Cortex of kidney (tissue), 1 donor: Measurements from ENCODE around the gene HHIP.

Source experiments
- DNase-seq: peaks from one replicate; lab custom pipeline; 2025; lab: John Stamatoyannopoulos, UW

Gene HHIP, protein sequence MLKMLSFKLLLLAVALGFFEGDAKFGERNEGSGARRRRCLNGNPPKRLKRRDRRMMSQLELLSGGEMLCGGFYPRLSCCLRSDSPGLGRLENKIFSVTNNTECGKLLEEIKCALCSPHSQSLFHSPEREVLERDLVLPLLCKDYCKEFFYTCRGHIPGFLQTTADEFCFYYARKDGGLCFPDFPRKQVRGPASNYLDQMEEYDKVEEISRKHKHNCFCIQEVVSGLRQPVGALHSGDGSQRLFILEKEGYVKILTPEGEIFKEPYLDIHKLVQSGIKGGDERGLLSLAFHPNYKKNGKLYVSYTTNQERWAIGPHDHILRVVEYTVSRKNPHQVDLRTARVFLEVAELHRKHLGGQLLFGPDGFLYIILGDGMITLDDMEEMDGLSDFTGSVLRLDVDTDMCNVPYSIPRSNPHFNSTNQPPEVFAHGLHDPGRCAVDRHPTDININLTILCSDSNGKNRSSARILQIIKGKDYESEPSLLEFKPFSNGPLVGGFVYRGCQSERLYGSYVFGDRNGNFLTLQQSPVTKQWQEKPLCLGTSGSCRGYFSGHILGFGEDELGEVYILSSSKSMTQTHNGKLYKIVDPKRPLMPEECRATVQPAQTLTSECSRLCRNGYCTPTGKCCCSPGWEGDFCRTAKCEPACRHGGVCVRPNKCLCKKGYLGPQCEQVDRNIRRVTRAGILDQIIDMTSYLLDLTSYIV

DNA sequence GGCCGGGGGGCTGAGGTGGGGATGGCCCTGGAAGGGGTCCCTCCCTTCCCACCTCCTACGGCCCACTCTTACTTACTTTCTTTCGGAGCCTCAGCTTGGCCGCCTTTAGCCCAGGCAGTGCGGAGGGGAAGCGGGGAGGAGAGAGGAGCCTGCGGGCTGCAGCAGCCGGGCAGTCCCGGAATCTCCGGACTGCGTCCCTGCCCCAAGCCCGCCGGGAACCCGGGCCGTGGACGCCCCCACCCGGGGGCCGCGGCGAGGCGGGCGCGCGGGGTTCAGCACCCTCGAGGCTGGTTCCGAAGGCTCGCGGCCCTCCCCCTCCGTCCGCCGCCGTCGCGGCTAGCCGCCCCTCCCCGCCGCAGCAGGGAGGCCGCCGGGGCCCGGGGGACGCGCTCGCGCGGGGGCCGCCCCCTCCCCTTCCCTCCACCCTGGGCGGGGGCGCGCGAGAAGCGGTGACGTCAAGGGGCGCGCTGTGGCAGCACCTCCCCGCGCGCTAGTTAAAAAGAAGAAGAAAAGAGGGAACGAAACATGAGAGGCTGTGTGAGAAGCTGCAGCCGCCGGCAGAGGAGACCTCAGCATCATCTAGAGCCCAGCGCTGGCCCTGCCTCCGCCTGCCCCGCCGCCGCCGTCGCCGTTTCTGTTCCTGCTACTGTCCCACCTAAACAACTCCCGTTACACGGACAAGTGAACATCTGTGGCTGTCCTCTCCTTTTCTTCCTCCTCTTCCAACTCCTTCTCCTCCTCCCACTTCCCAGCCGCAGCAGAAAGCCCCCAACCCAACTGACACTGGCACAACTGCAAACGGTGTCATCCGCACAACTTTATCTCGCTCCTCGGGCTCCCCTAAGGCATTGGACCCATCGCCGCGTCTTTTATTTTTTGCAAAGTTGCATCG, at the start of gene HHIP:
Gene HHIP, plus strand, starts transcription at position 526 of the 892 bp plus-strand sequence. CDS start 520 bp downstream, outside the sequence.
- DNase-seq = no peak

DNA sequence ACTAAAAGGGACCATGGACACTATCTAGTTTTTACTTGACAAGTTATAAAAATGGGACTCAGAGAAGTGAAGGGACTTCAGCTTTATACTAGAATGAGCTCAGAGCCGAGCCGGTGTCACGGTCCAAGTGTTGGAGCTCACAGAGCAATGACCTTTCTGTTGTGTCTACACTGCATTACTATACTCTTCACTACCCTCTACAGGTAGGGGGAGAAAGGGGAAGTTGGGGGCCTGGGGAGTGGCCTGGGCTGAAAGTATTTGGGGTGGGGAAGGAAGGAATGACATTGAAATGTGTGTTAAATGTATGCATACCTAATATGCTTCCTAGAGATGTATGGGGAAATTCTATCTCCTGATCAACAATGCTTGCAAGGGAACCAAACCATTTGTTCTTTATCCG, 48.8 kb upstream of the HHIP start:
- DNase-seq = no peak

DNA sequence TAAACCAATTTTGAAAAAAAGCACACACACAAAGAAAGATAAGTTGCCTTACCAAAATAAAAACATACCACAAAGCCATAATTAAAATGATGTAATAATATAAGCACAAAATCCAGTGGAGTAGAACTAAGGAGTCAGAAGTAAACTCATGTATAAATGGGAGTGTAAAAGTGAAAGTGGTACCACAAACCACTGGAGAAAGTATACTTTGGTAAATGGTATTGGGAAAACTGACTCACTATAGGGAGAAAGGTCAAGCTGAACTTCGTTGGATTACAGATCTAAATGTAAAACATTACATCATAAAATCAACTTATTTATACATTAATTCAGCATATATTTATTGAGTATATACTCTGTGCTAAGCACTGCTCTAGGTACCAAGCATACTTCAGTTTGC, 46.3 kb upstream of the HHIP start:
- DNase-seq = no peak

DNA sequence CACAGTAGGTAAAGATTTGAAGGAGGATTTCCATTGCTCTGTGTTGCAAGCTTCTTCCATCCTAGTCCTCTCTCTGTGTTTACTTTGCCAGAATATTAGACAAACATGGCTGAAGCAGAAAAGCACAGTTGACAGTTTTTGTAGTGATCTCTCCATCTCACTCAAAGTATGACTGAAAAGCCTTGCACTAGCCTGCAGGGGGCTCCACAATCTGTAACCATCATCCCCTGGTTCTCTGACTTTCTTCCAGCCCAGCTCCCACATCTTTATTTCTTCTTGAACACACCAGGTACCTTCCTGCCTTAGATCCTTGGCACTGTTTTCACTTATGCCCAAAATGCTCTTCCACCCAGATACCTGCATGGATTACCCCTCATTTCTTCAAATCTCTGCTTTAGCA, 34.1 kb upstream of the HHIP start:
- no peak for DNase-seq

DNA sequence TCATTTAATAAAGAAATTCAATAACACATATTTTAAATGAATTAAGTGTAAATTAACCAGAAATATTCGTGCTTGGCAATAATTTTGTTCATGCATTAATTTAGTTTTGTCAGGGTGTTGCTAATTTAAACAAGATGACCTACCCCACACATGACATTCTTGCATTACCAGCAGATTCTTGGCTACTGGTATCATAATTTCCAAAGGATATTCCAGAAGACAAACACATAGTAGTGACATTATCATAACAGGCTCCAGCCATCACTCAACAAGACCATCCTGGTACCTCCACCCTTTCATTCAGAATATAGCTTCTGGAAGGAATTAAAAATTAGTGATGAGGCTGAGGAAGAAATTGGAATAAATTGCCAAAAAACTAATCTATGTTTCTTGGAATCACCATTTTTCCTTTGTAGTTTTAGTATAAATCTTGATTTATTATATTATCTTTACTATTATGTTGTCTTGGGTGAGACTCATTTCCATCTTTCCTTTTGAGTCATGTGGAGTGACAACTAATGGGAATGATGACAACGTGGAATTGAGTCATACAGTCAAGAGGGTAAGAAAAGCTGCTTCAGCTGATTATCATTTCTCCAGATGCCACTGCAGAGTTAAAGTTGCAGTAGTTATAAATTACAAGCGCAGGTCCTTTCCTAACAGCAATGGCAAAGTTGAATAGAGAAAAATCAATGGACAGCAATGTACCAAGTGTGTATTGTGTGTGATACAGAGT, 30.9 kb upstream of the HHIP start:
- DNase-seq = no peak

DNA sequence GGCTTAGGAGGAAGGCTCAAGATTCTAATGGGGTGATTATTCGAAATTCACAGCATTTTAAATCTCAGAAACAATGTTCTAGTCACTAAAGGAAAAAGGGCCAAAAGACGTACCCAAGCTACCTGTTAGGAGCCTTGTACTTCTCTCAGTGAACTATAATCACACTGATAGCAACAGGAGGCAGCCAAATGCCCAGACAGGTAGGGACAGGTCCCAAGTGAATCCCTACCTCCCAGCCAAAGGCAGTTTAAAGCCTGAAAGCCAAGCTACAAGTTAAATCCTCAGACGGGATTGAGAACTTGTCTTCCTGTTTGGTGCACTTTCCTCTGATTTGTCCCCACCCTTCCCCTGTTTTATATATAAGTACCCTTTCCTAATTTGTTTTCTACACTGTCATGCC, 24.3 kb upstream of the HHIP start:
- DNase-seq = no peak

DNA sequence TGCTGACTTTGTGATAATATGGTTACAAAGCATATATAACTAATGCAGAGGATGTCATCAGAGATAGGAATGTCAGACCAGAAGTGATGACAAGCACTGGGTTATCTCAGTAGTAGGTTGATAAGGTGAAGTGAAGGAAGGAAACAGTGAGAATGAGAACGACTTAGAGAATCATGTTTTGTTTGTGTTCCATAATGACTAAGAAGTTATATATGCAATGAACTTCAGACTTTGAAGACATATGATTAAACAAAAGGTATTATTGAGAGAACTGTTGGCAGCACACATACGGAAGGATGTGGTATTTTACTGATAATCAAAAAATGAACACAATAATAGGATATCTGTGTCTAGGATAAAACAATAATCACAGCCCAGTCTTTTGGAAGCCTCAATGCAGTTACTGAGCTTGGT, 18.3 kb upstream of the HHIP start:
- no peak for DNase-seq

DNA sequence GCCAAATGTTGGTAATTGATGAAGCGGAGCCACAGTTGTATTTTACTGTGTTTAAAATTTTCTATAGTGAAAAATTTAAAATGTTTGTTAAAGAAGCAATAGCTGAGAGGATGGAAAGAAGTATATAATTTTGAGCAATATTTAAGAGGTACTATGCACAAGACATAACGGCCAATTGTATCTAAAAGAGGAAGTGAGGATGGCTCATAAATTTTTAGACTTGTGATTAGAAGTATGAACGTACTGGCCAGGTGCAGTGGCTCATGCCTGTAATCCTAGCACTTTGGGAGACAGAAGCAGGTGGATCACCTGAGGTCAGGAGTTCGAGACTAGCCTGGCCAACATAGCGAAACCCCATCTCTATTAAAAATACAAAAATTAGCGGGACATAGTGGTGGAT, 12.7 kb upstream of the HHIP start:
- no peak for DNase-seq

DNA sequence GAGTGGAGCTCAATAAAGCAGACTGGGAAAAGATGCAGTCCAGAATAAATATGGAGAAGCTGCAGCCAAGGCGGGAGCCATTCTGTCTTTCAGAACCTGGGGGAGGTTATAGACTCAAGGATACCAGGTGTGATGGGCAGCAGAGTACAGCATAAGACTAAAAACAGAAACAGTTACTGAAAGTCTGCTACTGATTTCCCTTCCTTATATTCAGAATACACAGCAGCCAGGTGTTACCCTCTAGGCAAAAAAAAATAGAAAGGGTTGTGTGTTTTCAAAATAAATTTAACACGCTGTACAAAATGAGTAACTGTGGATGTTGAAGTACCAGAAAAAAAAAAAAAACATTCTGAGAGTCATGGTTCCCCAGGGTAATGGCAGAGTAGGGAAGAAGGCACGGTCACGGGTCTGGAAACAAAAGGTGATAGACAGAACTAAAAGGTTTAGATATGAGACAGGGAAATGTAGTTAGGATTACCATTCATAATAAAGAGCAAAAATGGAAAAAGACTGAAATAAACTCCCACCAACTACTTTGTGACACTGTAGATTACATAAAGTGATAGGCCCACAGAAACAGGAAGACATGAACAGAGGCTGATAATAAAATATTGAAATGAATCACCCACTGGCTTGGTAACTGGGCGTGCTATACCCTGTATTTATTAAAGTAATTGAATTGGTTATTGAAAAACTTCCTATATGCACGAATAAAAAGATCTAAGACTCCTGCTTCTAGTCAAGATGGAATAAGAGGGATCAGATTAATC, 10.8 kb upstream of the HHIP start:
- DNase-seq = no peak

DNA sequence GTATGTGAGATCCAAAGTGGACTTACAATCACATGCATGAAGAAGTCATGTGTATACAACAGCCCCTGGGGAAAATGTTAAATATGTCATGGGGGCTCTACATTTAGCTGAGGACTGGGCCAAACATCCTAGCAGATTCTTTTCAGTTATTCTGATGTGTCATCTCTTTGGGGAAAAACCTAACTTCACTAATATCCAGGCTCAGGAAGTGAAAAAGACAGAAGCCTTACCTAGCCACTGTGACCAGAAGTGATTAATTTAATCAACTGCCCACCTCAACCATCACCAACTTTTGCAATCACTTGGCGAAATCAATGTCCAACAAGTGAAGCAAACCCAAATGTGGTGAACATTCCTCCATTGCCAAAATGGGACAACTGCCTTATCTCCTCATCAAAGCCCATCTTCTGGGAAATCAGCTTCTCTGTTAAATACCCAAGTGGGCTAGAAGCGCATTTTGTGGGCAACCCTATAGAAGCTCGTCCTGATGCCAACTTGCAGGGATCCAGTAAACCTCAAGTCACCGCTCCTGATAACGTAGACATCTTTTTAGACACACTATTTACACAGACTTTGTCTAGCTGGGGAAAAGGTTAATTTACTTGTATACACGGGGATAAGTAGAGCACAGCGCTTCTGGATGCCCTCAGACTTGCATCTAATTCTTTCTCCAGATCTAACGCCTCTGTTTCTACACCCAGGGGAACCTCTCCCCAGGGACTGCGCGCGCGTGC, 1.4 kb upstream of the HHIP start:
- no peak for DNase-seq

DNA sequence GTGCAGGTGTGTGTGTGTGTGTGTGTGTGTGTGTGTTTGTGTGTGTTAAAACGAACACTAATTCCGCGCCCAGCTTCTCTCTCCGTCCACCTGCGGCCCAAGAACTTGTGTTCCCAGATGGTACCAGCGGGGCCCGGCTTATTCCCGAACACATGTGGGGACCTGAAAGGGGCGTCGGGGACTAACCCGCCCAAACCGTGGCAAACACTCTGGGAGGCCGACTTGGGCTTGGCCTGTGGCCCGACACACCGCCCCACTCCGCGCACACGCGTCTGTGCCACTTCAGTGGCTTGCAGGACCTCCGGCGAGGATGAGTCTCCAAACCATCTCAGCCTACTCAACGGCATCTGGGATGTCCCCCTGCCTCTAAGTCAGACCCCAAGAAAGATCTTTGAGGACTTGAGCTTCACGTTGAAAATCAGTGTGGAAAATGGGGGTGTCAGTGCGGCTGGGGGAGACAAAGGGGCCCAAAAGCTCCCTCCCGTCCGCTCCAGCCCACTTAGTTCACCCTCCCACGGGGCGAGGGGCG, 790 bp upstream of the HHIP start:
- no peak for DNase-seq

DNA sequence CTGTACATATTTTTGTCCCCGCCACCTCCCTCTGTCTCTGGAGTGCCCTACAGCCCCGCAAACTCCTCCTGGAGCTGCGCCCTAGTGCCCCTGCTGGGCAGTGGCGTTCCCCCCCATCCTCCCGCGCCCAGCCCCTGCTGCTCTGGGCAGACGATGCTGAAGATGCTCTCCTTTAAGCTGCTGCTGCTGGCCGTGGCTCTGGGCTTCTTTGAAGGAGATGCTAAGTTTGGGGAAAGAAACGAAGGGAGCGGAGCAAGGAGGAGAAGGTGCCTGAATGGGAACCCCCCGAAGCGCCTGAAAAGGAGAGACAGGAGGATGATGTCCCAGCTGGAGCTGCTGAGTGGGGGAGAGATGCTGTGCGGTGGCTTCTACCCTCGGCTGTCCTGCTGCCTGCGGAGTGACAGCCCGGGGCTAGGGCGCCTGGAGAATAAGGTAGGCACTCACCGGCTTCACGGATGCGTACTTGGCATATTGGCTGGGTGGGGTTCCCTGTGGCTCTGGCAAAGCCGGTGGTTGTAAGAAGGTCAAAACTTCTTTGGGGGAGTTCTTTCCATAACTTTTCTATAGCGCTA, 653 bp downstream of the HHIP start:
- DNase-seq = no peak

DNA sequence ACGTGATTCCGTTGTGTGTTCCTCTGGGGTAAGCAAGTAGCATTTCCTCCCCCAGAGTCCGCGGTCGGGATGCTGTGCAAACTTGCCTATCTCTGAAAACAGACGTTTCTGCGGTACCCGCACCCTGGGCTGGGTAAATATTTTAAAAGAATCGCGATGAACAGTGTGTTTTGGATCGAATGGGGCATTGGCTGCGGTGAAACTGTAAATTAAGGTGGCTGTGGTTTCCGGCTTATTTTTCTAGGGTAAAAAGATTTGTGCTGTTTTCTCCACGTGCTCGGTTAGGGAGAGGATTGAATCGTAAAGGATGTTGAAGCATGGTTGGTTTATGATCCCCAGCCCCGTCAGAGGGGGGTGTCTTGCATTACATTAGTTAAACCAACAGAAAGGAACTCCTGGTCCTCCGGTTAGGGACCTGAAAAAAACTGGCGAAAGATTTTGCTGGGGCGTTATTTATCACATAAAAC, 1.2 kb downstream of the HHIP start:
- DNase-seq = no peak

DNA sequence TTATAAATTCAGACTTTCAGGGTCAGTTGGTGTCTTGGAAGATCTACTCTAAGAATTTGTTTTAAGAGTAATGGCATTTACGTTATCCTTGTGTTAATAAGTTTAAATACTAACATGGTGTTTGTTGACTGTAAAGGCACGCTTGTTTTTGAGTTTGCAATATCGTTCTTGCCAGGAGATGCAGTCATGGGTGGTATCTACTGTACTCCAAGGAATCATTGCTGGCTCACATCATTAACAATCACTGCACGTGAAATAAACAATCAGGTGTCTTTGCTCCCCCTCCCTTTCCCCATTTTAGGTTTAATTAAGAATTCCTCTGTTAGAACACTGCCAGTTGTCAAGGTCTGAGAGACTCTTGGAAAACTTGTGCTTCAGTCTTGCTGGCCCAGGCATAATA, 1.6 kb downstream of the HHIP start:
- DNase-seq = no peak

DNA sequence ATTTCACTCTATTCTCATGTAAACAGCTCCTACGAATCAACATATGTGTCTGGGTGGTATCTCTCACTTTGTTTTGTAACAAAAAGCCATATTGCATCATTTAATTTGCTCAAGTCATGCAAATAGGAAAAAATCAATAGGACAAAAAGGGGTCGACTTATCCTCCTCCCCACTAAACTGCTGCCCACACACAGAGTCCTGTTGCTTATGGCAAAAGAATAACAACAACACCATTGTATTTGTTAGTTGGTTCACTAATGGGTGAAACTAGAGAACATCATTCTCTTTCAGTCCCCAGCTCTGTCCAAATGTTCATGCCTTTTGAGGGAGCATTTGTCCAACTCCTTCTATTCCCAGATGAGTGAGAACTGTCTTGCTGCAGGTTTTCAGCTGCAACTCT, 2.1 kb downstream of the HHIP start:
- no peak for DNase-seq

DNA sequence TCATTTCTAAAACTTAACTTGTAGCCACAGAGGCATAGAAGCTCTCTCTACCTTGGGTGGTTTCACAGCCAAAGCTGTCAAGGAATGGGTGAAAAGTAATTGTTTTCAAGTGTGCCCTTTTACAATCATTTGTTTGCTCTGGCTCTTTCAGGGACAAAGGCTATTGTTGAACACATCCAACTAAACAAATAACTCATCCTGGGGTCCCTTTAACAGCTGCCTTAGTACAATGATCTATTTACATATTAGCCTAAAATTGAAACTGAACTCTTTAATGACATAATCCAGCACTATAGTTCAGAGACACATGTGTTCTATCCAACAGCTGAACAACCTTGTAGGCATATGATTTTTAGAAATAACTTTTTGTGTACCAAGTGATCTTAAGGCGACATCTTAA, 3.7 kb downstream of the HHIP start:
- DNase-seq = no peak

DNA sequence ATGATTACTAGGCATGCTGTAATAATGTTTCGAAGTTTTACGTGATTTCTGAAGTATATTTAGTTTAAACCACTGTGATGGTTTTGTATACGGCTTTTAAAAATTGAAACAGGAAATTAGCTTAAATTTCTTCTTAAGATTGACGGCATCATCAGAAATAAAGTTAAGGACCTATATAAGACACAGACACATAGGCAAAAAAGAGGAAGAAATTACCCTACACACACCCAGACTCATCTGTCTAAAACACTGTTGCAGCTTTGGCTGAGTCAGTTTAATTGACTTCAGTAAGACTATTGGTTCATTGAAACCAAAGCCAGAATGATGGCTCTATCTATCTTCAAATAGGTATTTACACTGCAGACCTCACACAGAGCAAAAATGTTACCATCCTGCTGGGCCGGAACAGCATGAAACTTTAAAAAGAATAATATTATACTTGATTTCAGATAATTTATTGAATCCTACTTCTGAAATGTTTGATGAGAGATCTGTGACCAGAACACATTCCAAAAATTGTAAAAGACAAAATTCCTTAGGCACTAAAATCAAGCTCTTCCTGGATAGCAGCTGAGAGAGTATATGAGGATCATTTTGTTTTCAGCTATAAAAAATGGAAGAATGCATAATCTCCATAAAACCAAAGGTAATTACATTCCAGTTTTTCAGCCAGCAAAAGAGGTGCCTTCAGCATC, 4.5 kb downstream of the HHIP start:
- DNase-seq = no peak

DNA sequence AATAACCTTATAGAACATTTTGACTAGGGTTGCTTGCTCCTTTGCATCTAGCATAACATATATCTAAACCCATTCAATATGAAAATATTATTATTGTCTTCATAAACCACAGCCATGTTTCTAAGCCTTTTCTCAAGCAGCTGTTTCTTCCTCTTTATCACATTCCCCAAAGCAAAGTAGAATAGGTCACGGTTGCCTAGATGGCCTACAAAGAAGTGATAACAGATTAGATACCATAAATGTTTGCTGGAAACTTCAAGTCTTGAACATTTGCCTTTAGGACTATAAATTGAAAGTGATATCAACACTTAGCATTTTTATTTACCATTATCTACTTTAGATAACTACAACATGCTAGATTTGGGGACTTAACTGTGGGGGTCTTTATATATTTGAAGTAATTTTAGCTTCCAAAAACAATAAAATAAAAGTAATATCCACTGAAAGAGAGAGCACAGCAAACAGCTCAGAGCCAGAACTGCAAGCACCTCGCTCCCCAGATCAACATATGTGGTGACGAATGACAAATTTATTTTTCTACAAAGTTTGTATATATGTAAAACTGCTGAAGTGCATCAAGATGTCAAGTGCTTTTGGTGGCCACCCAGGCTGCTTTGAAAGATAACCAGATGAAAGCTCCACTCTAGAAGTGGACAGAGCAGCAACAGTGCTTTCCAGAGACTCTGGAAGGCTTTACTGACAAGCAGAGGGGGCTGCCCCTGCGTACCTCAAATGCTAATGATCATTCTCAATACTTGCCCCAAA, 8.0 kb downstream of the HHIP start:
- DNase-seq = no peak
